Lower leg skin (tissue), 4 donors: ENCODE measurements around the gene PPIH. TPM values are rescaled to one million over a fixed set of nuclear protein-coding genes. Genes with fewer than 3 reads are reported as not detected.

Source experiments
- DNase-seq, 2 donors: peaks; one replicate each; pipeline ENCODE4 v3.0.0-alpha.2; 2019; ENCODE audit warnings: low spot score in 2 of 2
- H3K4me3 ChIP-seq: fragments of 200-600 bp; sonication (generic); 2 replicates; pipeline ENCODE4 v1.5.1; 2017; ENCODE audit warnings: mild to moderate bottlenecking, low read depth; ENCODE audit not compliant: poor library complexity, severe bottlenecking
- POLR2A ChIP-seq, 2 donors: fragments of 450-650 bp; IDR thresholded peaks; one replicate each; pipeline ENCODE4 v1.6.1; 2016 to 2017; ENCODE audit warnings: antibody characterized with exemption in 2 of 2, mild to moderate bottlenecking in 1 of 2, moderate library complexity in 1 of 2
- WGBS, 2 donors: methylation state at CpG; one replicate each; pipeline ENCODE4 v1.1.5; 2018; 5-methylcytosine and 5-hydroxymethylcytosine counted together
- intact Hi-C: fragments of 100-400 bp; cut with DNase I; formaldehyde crosslinking; loops from one replicate; pipeline ENCODE4 v1.15.0; 2023; ENCODE audit warnings: low total_unique reads
- total RNA-seq, 4 donors: library from RNA; depleted of rRNA; stranded (reverse); fragments of >200 nt; gene quantifications; one replicate each; pipeline ENCODE4 v1.1.0, GENCODE V29; 2016
- TF ChIP-seq, protein P1 (sequence below), 3 donors: fragments of 450-650 bp; IDR thresholded peaks; one replicate each; pipeline ENCODE4 v1.5.1; 2016; ENCODE audit warnings: antibody characterized with exemption in 3 of 3, mild to moderate bottlenecking in 3 of 3, moderate library complexity in 2 of 3

PPIH gene
- total RNA-seq, 4 donors from 2014 or later, result 16.2 to 25.7 (median 20.5) TPM

DNA sequence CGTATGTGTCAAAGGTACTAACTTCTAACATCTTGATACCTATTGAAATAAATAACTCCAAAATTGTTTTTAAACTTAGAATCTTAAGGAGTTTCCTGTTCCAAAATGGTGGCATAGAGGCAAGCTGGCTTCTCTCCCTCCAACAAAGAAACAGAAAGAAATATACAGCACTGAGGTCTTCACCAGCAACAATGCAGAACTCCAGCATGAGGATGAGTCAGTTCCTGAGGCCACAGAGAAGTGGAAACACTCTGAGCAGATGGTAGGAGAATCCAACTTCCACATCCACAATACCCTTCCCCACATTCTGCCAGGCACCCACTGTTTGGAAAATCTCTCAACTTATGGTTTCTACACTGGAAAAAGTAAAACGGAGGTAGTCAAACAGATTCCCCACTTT is 12.2 kb upstream of the PPIH start:
- no peak overlapping the region for H3K4me3 ChIP-seq
- DNase-seq, result no peak
- TF ChIP-seq POLR2A (IDR thresholded peaks at IDR 0.05), result no peak
- TF ChIP-seq, protein P1, sequence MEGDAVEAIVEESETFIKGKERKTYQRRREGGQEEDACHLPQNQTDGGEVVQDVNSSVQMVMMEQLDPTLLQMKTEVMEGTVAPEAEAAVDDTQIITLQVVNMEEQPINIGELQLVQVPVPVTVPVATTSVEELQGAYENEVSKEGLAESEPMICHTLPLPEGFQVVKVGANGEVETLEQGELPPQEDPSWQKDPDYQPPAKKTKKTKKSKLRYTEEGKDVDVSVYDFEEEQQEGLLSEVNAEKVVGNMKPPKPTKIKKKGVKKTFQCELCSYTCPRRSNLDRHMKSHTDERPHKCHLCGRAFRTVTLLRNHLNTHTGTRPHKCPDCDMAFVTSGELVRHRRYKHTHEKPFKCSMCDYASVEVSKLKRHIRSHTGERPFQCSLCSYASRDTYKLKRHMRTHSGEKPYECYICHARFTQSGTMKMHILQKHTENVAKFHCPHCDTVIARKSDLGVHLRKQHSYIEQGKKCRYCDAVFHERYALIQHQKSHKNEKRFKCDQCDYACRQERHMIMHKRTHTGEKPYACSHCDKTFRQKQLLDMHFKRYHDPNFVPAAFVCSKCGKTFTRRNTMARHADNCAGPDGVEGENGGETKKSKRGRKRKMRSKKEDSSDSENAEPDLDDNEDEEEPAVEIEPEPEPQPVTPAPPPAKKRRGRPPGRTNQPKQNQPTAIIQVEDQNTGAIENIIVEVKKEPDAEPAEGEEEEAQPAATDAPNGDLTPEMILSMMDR (IDR thresholded peaks at IDR 0.05), result no peak
- 90 to 94% methylated on average over 2 of the region's 2 CpGs for WGBS, 2 donors
- intact Hi-C loops, result no loop called here

DNA sequence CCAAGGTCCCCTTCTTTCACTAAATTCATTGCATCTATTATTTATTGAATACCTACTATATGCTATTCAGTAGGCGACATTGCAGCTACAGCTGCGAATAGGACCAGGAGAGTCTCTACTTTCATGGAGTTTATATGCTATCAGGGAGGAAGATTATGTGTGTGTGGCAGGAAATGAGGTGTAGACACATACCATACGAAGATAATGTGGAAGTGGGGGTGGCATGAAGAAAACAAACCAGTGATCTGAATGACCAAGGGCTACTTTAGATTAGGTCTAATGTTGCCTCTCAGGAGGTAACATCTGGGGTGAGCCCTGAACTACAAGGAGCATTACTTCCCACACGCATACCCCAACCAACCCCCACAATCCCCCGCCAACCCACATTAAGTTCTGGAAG is 1.0 kb upstream of the PPIH start:
- no peak overlapping the region for H3K4me3 ChIP-seq
- TF ChIP-seq, protein P1 (IDR thresholded peaks at IDR 0.05), result no peak
- TF ChIP-seq POLR2A (IDR thresholded peaks at IDR 0.05), result no peak
- no peak for DNase-seq
- intact Hi-C loops, result no loop called here
- WGBS, 2 donors, result 86 to 88% methylated on average over 5 of the region's 5 CpGs

GRCh38 chr1:42658877-42659337 is 684 bp downstream of the PPIH start:
- TF ChIP-seq, protein P1 (IDR thresholded peaks at IDR 0.05), result no peak
- no peak for TF ChIP-seq POLR2A (IDR thresholded peaks at IDR 0.05)
- WGBS, 2 donors, result 6 to 10% methylated on average over 11 to 20 of the region's 20 CpGs
- intact Hi-C loops, result no loop called here
- peak overlapping the region; percentile 65 for H3K4me3 ChIP-seq
- no peak for DNase-seq

DNA sequence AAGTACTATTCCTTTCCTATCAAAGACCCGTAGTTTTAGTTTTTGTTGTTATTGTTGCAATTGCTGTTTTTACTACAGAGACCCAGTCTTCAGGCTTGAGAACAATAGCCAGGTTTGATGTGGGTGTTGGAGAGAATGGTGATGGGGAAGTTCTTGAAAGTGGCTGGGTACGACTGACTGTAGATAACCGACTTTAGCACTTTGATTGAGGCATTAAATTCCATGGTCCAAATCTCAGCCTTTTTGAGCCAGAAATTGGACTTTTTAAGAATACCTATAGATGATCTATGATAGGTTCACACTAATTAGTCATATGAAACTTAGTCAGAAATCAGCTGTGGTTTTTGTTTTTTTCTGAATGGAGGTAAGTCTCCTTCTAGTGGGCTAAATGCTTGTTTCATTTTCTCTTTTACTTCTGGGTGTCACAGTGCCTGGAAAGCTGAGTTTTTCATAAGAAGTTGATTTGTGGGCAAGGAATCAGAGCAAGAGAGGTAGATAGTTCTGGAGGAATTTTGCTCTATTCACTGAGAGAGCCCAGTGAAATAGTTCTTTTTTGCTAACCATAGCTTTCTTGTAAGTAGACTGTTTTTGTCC is 2.8 kb downstream of the PPIH start:
- WGBS, 2 donors, result 92% methylated on average over 3 of the region's 3 CpGs
- intact Hi-C loops, result no loop called here

GRCh38 chr1:42669936-42670335 is 11.7 kb downstream of the PPIH start:
- no peak overlapping the region for H3K4me3 ChIP-seq
- intact Hi-C loops, result no loop called here
- TF ChIP-seq, protein P1 (IDR thresholded peaks at IDR 0.05), result no peak
- TF ChIP-seq POLR2A (IDR thresholded peaks at IDR 0.05), result no peak
- no peak for DNase-seq
- WGBS, 2 donors, result 86 to 94% methylated on average over 3 of the region's 3 CpGs

More for the DNA sequence above, 2.8 kb downstream of the PPIH start:
- H3K4me3 ChIP-seq, result no peak overlapping the region
- DNase-seq, result no peak
- TF ChIP-seq POLR2A (IDR thresholded peaks at IDR 0.05), result no peak
- TF ChIP-seq, protein P1 (IDR thresholded peaks at IDR 0.05), result no peak

- WGBS, 2 donors, result 96 to 98% methylated on average over 4 of the region's 4 CpGs
- intact Hi-C loops, result no loop called here
These were observed 12.2 kb downstream of the PPIH start for GRCh38 chr1:42670425-42670824.

More at GRCh38 chr1:42670425-42670824, 12.2 kb downstream of the PPIH start:
- TF ChIP-seq, protein P1 (IDR thresholded peaks at IDR 0.05), result no peak
- TF ChIP-seq POLR2A (IDR thresholded peaks at IDR 0.05), result no peak
- DNase-seq, result no peak
- no peak overlapping the region for H3K4me3 ChIP-seq
